Spleen (tissue), 11 donors: ENCODE results near the gene CFAP69. TPM values are rescaled to one million over a fixed set of nuclear protein-coding genes. Genes with fewer than 3 reads are reported as not detected.

Experiments used
- DNase-seq: peaks from one replicate; pipeline ENCODE4 v3.0.0-alpha.2; 2020
- H3K27ac ChIP-seq, 8 donors: fragments of 200-600 bp; sonication (generic) in 7 of 8; 1 replicate in 4 of 8; 2 replicates in 4 of 8; pipeline versions ENCODE4 v1.5.0 to v1.8.0; 2016 to 2021; ENCODE audit warnings: inconsistent platforms in 4 of 8, mild to moderate bottlenecking in 4 of 8, moderate library complexity in 1 of 8
- H3K27me3 ChIP-seq, 7 donors: fragments of 200-600 bp; sonication (generic) in 6 of 7; replicated peaks in 1 of 7; 1 replicate in 4 of 7; 2 replicates in 3 of 7; pipeline versions ENCODE4 v1.5.0 to v1.8.0; 2016 to 2021; ENCODE audit warnings: inconsistent platforms in 3 of 7, mild to moderate bottlenecking in 1 of 7
- H3K36me3 ChIP-seq, 6 donors: fragments of 200-600 bp; sonication (generic) in 5 of 6; 1 replicate in 4 of 6; 2 replicates in 2 of 6; pipeline versions ENCODE4 v1.5.0 to v1.8.0; 2016 to 2021; ENCODE audit warnings: inconsistent platforms in 2 of 6
- H3K4me1 ChIP-seq, 6 donors: fragments of 200-600 bp; sonication (generic) in 5 of 6; 1 replicate in 3 of 6; 2 replicates in 3 of 6; pipeline versions ENCODE4 v1.5.0 to v1.8.0; 2016 to 2021; ENCODE audit warnings: inconsistent platforms in 3 of 6
- H3K4me3 ChIP-seq, 8 donors: fragments of 200-600 bp; sonication (generic) in 7 of 8; 1 replicate in 4 of 8; 2 replicates in 4 of 8; pipeline versions ENCODE4 v1.5.0 to v1.8.0; 2016 to 2021; ENCODE audit warnings: inconsistent platforms in 4 of 8, mild to moderate bottlenecking in 4 of 8, moderate library complexity in 2 of 8
- H3K9me3 ChIP-seq, 8 donors: fragments of 200-600 bp; sonication (generic) in 7 of 8; 1 replicate in 4 of 8; 2 replicates in 4 of 8; pipeline versions ENCODE4 v1.5.0 to v1.8.0; 2016 to 2021; ENCODE audit warnings: inconsistent platforms in 4 of 8
- POLR2A ChIP-seq, 3 donors: fragments of 450-650 bp; IDR thresholded peaks; one replicate each; pipeline ENCODE4 v1.5.1; 2017; ENCODE audit warnings: antibody characterized with exemption in 3 of 3, mild to moderate bottlenecking in 1 of 3
- POLR2AphosphoS5 ChIP-seq, 3 donors: sonication (generic); formaldehyde crosslinking; IDR thresholded peaks; one replicate each; pipeline ENCODE4 v1.5.1; 2017; ENCODE audit warnings: antibody characterized with exemption in 3 of 3
- WGBS, 5 donors: extraction: QIAGEN DNeasy Blood & Tissue Kit in 3 of 5; methylation state at CpG; one replicate each; pipeline versions ENCODE4 v1.1.5 to v1.1.7; 2013 to 2018; 5-methylcytosine and 5-hydroxymethylcytosine counted together
- intact Hi-C: fragments of 100-400 bp; cut with DNase I; formaldehyde crosslinking; loops from one replicate; pipeline ENCODE4 v1.15.0; 2023; ENCODE audit warnings: low total_unique reads
- polyA plus RNA-seq, 3 donors: library from polyadenylated mRNA; stranded (reverse); fragments of 200-250 nt; gene quantifications; one replicate each; pipeline ENCODE4 v1.2.1, GENCODE V29; 2013
- total RNA-seq, 7 donors: library from RNA; depleted of rRNA in 3 of 7; stranded (reverse); fragments of >200 nt in 3 of 7; fragmentation: NEBNext Ultra II Directional in 4 of 7; extraction: Animal tissue kit (Norgen Biotek cat#: 25700) in 4 of 7; gene quantifications; one replicate each; pipeline versions ENCODE4 v1.1.0 to v1.2.1, GENCODE V29; 2016 to 2021
- TF ChIP-seq, protein P1 (sequence below), 11 experiments: fragments of 200-600 bp in 7 of 11; fragments of 450-650 bp in 4 of 11; sonication (generic) in 4 of 11; IDR thresholded peaks in 8 of 11; conservative IDR thresholded peaks in 3 of 11; 1 replicate in 7 of 11; 2 replicates in 4 of 11; pipeline versions ENCODE4 v1.4.0 to v1.8.0; 2016 to 2021; ENCODE audit warnings: antibody characterized with exemption in 11 of 11, inconsistent platforms in 4 of 11, mild to moderate bottlenecking in 1 of 11
- donor health status: healthy with polysubstance abuse.
- donor health status: DM: no; HTN: no; CAD: no; lungs with moderate emphysema.
- donor health status: DM: no; HTN: no; CAD: no.
- donor health status: Bipolar disorder and iron deficiency.
- donor health status: healthy.
- donor health status: DM: no; HTN: no; CAD: no.
- donor health status: DM: yes; HTN: yes; CAD: no.

The CFAP69 gene
- total and polyA plus RNA-seq, 10 donors: 1.0 to 15.8 (median 7.4) TPM

DNA sequence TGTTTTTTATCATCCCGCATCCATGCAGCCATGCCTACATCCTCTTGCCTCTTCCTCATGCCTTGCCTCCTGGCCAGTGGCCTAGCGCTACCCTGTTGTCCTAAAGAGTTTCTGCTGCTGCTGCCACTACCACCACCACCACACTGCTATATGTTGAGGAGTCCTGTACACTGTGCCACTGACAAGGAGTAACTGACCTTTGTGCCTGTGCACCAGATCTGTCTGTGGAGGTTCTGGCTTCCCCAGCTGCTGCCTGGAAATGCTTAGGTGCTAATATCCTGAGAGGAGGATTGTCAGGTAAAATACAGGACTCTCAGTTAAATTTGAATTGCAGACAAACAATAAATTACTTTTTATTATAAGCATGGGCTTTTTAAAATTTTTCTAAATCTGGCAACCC is 7.0 kb upstream of the CFAP69 start:
- H3K27ac ChIP-seq: no peak overlapping the region
- H3K4me3 ChIP-seq: no peak overlapping the region
- TF ChIP-seq POLR2AphosphoS5 (IDR thresholded peaks at IDR 0.05) (no peak), POLR2A (IDR thresholded peaks at IDR 0.05) (no peak)
- TF ChIP-seq, protein P1, sequence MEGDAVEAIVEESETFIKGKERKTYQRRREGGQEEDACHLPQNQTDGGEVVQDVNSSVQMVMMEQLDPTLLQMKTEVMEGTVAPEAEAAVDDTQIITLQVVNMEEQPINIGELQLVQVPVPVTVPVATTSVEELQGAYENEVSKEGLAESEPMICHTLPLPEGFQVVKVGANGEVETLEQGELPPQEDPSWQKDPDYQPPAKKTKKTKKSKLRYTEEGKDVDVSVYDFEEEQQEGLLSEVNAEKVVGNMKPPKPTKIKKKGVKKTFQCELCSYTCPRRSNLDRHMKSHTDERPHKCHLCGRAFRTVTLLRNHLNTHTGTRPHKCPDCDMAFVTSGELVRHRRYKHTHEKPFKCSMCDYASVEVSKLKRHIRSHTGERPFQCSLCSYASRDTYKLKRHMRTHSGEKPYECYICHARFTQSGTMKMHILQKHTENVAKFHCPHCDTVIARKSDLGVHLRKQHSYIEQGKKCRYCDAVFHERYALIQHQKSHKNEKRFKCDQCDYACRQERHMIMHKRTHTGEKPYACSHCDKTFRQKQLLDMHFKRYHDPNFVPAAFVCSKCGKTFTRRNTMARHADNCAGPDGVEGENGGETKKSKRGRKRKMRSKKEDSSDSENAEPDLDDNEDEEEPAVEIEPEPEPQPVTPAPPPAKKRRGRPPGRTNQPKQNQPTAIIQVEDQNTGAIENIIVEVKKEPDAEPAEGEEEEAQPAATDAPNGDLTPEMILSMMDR (IDR thresholded peaks at IDR 0.05 in 8 of 11, conservative IDR thresholded peaks at IDR 0.05 in 3 of 11): no peak
- WGBS, 5 donors: 93 to 98% (median 97%) methylated on average over 2 of the region's 2 CpGs
- no peaks in the 10 kb centered on the region for H3K27me3 ChIP-seq
- peaks cover 0 to 23% (median 3%) of the 10 kb centered on the region in 6 donors for H3K4me1 ChIP-seq
- DNase-seq: no peak
- no peaks in the 10 kb centered on the region for H3K36me3 ChIP-seq
- intact Hi-C loops: no loop called here
- no peaks in the 10 kb centered on the region for H3K9me3 ChIP-seq

DNA sequence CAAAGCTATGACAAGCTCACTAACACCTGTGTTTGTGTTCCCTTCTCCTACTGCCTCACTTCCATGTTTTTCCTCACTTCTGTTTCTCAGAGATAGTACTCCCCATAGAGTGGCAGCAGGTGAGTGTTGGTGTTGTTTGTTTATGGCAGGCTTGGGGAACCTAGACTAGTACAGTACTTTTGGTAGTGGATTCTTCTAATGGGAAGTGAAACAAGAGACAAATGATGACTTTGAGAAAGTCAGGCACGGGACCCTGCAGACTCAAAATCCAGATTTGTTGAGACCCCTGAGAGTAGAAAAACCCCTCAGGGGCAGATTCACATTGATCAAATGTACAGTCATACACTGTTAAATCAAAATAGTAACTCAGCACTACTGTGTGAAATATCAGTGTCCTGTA is 6.4 kb upstream of the CFAP69 start:
- H3K27ac ChIP-seq: no peak overlapping the region
- no peak for DNase-seq
- no peaks in the 10 kb centered on the region for H3K9me3 ChIP-seq
- peaks cover 0 to 23% (median 3%) of the 10 kb centered on the region in 6 donors for H3K4me1 ChIP-seq
- no peak overlapping the region for H3K4me3 ChIP-seq
- H3K36me3 ChIP-seq: no peaks in the 10 kb centered on the region
- H3K27me3 ChIP-seq: no peaks in the 10 kb centered on the region
- 64 to 90% (median 83%) methylated on average over 1 of the region's 1 CpG for WGBS, 5 donors
- TF ChIP-seq POLR2A (IDR thresholded peaks at IDR 0.05) (no peak), POLR2AphosphoS5 (IDR thresholded peaks at IDR 0.05) (no peak)
- TF ChIP-seq, protein P1 (IDR thresholded peaks at IDR 0.05 in 8 of 11, conservative IDR thresholded peaks at IDR 0.05 in 3 of 11): no peak
- intact Hi-C loops: no loop called here

GRCh38 chr7:90239050-90239449 is 5.9 kb upstream of the CFAP69 start:
- no peak for DNase-seq
- WGBS, 5 donors: 84 to 98% (median 92%) methylated on average over 3 of the region's 3 CpGs
- TF ChIP-seq POLR2AphosphoS5 (IDR thresholded peaks at IDR 0.05): no peak
- TF ChIP-seq POLR2A (IDR thresholded peaks at IDR 0.05): no peak
- TF ChIP-seq, protein P1 (IDR thresholded peaks at IDR 0.05 in 8 of 11, conservative IDR thresholded peaks at IDR 0.05 in 3 of 11): no peak

DNA sequence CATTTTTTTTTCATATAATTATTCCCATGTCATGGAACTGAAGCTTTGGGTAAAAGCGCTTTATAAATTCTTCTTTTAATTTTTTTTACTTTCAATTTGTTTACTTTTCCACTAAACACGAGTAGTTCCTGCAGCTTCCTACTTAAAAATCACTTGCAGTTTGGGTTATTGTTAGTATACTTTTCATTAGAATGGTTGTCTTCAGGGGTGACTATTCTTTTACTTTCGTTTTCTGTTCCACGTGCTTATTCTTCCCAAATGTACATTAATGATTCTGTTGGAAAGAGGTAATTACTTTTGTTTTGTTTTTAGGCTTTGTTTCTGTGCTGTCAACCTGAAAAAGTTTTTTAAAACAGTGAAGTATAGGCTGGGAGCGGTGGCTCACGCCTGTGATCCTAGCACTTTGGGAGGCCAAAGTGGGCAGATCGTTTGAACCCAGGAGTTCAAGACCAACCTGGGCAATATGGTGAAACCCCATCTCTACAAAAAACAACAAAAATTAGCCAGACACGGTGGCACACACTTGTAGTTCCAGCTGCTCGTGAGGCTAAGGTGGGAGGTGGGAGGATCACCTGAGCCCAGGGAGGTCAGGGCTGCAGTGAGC is 5.2 kb upstream of the CFAP69 start:
- DNase-seq: no peak
- TF ChIP-seq POLR2A (IDR thresholded peaks at IDR 0.05): no peak
- no peak for TF ChIP-seq POLR2AphosphoS5 (IDR thresholded peaks at IDR 0.05)
- TF ChIP-seq, protein P1 (IDR thresholded peaks at IDR 0.05 in 8 of 11, conservative IDR thresholded peaks at IDR 0.05 in 3 of 11): no peak
- peak overlapping the region in 1 of 8 donors; percentile 6 for H3K4me3 ChIP-seq
- 69 to 79% (median 74%) methylated on average over 9 of the region's 9 CpGs for WGBS, 5 donors
- H3K36me3 ChIP-seq: no peaks in the 10 kb centered on the region
- H3K9me3 ChIP-seq: no peaks in the 10 kb centered on the region
- intact Hi-C loops: no loop called here
- peaks cover 0 to 30% (median 11%) of the 10 kb centered on the region in 6 donors for H3K4me1 ChIP-seq
- H3K27me3 ChIP-seq: peaks cover 0 to 9% (median 0%) of the 10 kb centered on the region in 7 donors
- H3K27ac ChIP-seq: peak overlapping the region in 3 of 8 donors; percentile 1 to 36 (median 27)

More at GRCh38 chr7:90239050-90239449, 5.9 kb upstream of the CFAP69 start:
- peak overlapping the region in 2 of 8 donors; percentile 27 to 36 for H3K27ac ChIP-seq
- no peak overlapping the region for H3K4me3 ChIP-seq
- intact Hi-C loops: no loop called here
- no peaks in the 10 kb centered on the region for H3K36me3 ChIP-seq
- peaks cover 0 to 4% (median 0%) of the 10 kb centered on the region in 7 donors for H3K27me3 ChIP-seq
- H3K9me3 ChIP-seq: no peaks in the 10 kb centered on the region
- peaks cover 0 to 23% (median 4%) of the 10 kb centered on the region in 6 donors for H3K4me1 ChIP-seq
